NCI-H2171 treated with DMSO at 0.1 percent for 48 hours (cell line): ENCODE measurements around the gene ZC3H12C.

Experiments
- DNase-seq: peaks from one replicate; lab custom pipeline; 2025; lab: John Stamatoyannopoulos, UW

The ZC3H12C gene

DNA sequence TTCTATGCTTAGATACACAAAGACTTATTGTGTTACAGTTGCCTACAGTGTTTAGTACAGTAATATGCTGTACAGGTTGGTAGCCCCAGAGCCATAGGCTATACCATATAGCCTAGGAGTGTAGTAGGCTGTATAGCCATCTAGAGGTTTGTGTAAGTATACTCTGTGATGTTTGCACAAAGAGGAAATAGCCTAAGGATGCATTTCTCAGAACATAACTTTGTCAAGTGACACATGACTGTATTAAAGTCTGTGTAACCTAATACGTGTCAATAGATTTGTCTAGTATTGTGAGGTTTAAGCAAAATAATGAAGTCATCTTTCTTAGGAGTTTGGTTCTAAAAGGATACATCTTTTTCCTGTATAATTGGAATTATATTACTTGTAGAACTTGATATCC is 5.5 kb downstream of the ZC3H12C start:
- DNase-seq = no peak

DNA sequence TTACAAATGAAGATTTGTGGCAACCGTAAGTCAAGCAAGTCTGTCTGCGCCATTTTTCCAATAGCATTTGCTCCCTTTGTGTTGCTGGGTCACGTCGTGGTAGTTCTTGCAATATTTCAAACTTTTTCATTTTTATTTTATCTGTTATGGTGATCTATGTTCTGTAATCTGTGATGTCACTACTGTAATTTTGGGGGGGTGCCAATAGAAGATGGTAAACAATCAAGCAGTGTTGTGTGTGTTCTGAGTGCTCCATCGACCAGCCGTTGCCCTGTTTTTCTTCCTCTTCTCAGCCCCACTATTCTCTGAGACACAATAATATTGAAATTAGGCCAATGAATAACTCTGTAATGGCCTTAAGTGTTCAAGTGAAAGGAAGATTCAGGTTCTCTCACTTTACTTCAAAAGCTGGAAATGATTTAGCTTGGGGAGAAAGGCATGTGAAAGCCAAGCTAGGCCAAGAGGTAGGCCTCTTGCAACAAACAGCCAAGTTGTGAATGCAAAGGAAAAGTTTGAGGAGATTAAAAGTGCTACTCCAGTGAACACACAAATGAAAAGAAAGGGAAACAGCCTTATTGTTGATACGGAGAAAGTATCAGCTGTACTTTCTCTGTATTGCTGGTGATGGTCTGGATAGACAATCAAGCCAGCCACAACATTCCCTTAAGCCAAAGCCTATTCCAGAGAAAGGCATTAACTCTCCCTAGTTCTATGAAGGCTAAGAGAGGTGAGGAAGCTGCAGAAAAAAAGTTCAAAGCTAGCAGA is 7.5 kb downstream of the ZC3H12C start:
- DNase-seq = no peak

DNA sequence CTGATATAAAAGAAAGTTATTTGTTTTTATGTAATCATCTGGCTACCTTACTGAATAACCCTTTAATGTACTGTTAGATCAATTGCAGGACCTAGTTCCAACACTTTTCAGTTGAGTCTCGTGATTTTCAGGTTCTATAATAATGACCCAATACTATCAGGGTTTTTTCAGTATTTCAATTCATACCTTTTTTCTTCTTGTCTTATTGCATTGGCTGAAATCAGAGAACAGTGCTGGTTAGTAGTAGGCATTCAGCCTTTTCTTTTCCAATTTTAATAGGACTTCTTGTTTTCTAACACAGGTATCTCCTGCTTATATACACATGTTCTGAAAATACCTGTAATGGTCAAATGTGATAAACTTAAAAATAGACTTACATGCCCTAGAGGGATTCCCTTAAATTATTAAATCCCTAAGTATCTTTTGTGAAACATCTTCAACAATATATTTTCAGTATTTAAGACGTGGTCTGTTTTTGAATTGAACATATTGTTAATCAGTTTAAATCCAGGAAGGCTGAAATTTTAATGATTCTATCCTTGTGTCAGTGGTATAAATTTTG is 13.6 kb downstream of the ZC3H12C start:
- DNase-seq = no peak

DNA sequence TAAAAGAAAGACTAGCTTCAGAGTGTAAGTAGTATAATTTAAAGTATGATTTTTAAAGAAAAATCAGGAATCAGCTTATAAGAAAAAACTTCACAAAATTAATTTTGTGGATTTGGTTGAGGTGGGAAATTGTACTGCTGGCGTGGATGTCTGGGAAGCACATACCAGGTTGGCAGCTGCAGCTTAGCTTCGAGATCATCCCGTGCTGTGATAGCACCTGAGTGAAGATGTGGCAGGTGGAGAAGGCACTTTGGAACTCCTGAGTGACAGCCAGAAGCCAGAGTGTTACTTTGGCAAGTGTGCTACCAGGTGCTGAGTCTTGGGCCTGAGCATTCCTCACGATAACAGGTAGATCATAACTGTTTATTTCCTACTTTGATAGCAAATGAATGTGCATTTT is 17.7 kb downstream of the ZC3H12C start:
- DNase-seq = no peak

DNA sequence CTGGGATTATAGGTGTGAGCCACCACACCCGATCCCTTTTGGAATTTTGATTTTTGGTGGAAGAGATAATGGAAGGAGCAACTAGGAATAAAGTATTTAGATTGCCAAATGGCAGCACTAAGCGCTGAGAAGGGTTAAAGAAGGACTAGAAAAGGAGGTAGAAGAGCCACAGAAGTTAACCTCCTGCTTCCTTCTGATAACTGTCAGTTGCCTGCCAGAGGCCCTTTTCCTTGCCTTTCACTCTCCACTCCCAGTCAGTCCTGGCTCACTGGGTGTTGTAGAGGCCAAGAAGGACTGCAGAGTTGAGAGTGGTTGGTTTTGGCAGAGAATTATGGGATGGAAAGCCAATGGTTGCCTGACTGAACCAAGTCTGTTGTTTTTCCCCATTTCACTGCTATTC is 19.3 kb downstream of the ZC3H12C start:
- no peak for DNase-seq

DNA sequence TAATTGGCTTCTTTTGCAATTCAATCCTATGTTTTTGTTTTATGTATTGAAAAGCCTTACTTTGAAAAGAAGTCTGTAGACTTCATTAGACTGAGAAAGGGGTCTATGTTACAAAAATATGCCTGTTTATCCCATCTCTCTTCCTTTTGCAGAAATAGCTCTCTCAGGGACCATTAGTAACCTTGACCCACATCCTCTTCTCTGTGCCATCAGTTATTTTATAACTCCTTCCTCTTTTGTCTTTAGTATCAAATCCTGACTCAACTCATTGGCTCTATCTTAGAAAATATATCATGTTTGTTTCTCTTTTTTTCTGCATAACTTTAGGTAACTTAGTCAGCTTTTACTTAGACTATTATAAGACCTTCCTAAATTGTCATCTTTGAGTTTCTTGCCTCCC is 20.3 kb downstream of the ZC3H12C start:
- no peak for DNase-seq

DNA sequence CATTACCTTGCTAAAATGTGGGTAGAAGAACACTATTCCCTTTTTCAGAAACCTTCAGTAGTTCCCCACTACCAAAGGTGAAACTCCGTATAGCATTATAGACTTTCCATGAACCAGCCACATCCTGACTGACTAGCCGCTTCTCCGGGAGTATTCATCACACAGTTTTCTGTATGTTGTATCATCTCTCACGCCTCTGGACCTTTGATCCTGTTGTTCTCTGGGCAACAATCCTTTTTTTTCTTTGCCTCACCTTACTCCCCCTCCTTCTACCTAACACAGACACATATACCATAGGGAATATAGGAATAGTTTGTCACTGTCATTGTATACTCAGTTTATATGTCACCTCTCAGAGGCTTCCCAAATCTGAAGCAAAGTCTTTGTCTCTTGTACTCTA is 20.8 kb downstream of the ZC3H12C start:
- no peak for DNase-seq

DNA sequence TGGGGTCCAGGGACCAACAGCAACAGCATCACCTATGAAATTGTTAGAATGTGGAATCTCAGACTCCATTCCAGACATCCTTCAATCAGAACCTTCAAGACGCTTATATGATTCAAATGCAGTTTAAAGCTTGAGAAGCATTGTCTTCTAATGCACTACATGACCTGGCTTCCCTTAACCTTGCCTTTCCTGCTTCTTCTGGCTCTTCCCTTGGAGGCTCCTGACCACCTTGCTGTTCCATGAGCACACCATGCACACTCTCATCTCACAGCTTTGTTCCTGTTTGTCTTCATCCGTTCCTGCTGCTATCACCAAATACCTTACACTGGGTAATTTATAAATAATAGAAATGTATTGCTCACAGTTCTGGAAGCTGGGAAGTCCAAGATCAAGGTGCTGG is 26.1 kb downstream of the ZC3H12C start:
- no peak for DNase-seq

DNA sequence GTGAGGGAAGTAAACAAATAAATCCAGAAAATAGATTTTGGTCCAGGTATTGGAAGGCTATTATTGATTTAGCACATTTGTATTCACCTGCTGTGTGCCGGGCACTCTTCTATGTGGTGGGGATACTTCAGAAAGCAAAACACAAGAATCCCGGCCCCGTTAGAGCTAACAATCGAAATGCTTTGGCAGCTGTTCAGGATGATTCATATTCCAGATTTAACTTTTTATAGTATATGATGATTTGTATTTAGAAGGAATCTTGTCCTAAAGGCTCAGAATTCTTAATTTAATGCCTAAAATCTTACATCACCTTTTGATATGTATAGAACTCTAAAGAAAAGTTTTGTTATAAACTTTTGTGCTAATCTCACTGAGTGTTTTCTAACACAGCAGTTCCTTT is 28.0 kb downstream of the ZC3H12C start:
- DNase-seq = no peak

DNA sequence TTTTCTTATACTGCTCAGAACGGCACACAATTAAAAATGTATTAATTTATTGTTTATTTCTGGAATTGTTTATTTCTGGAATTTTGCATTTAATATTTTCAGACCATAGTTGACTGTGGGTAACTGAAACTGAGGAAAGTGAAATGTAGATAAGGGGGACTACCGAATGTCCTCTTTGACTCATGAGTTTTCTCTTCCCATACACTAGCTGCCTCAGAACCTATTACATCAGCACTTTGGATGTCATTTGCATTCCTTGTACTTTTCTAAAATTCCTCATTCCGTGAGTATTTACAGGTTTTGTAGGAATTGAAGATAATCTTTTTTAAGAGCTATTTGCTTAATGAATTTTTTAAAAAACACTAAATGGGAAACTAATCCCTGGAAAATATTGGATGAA is 29.8 kb downstream of the ZC3H12C start:
- DNase-seq = no peak

DNA sequence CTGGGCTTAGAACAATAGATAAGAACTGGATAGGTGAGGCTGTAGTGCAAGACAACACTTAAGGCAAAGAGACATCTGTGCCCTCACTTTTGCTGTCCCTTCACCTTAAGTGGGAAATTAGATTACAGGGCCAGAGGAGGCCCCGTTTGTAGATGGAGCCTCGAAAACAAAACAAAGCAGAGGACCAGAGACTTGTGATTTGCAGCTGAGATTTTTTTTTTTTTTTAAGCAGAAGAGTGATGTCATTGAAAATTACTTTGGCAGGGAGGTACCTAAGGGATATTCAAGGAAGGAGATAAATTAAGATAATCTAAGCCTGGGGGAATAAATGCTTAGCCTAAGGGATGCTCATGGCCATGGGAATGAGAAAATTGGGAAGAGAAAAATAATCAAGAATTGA is 31.4 kb downstream of the ZC3H12C start:
- DNase-seq = no peak

DNA sequence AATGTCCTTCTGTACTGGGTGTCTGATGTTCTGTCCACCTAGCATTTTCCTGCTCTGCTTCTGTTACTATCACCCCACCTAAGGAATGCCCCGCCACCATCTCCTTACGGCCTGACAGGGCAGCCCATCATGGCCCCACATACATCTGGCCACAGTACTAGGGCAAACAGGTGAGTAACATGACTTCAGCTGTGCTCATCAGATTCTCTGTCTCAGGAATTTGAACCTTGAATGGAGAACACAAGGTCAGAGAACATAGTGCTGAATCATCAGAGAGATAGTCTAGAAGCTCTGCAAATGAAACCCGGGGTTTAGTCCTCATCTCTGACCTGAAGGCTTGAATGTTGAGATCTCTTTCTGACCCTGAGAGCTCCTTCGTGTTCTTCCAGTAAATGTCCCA is 32.4 kb downstream of the ZC3H12C start:
- no peak for DNase-seq

DNA sequence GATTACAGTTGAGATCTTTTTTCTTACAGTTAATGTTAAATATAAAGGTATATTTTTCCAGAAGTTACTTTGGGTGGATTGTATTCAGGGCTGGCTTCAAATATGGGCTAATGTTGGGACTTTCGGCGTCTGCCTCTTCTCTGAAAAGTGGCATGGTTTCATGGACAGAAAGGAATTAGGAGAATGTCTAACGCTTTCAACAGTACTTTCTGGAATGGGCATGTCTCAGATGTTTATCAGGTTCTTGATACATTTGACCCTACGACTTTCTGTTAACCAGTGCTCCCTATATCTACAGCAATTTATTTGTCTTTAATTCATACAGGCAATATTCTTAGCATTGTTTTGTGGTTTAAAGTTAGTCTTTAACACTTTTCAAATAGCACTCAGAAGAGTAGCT is 33.7 kb downstream of the ZC3H12C start:
- no peak for DNase-seq

DNA sequence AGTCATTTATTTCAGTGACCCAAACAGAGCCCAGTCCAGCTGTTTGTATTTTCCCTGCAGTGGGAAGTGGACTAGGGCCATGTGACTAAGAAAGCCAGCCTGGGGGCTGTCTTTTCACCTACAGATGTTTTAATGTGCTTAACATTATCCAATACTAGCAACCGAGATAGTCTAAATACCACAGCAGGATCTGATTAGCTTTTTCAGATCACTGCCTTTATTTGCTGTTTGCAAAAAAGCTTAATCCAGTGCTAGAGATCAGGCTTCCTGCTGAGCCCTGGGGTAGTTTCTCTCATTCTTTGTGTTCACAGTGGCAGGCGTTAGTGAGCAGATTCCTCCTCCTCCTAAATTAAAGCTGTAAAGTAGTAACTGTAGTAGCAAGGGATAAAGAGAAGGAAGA is 35.0 kb downstream of the ZC3H12C start:
- peak; percentile 11 for DNase-seq

DNA sequence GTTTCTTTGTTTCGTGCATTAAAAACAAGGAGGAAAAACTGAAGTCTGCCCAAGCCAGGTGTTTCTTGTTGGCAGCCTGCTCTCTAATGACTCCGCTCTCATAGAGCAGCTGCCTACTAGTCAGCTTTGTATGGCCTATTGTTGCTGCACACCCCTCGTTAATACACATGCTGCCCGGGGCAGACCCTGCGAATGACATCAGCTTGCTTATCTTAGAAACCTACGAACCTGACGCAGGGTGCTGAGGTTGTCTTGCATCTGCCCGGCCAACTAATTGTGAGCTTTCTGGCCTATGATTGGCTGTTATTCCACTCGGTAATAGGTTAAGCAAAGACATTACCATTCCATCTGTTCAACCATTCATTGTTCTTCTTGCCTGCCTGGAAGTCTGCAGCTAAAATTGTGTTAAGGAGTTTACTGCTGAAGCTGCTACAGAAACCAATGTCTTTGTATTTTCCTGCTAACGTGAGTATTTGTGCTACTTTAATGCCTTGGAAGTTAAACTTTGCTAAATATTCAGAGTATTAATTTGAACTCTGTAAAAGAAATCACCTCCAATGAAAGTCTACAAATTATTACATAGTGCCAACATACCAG is 37.5 kb downstream of the ZC3H12C start:
- DNase-seq = peak; percentile 99

DNA sequence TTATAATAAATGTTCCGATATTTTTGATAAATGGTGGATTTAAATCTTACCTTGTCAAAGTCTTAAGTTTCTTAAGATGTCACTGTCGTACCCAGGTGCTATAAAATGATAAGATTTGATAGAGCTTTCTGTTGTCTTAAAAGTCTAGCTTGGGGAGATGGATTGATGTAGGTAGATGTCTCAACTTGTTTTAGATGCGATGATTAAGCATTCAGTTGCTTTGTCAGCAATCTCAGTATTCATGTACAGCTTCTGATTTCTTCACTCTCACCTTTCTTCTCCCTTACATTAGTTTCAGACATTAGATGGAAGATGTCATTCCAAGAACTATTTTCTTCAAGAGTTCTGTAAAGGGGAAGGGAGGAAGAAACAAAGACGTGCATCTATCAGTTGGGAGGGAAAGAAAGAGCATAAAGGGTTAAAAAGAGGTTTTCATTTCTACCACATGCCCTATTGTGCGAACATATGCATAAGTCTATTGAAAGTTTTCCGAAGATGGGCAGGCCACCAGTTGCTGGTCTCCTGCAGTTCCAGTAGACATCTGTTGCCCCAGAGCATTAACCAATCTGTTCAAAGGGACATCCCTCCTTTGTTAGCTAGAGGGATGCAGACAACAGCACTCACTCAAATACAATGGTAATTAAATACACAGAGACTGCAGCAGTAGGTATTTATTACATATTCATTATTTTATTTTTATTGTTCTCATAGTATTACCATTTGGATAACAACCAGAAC is 38.4 kb downstream of the ZC3H12C start:
- DNase-seq = peak; percentile 92

DNA sequence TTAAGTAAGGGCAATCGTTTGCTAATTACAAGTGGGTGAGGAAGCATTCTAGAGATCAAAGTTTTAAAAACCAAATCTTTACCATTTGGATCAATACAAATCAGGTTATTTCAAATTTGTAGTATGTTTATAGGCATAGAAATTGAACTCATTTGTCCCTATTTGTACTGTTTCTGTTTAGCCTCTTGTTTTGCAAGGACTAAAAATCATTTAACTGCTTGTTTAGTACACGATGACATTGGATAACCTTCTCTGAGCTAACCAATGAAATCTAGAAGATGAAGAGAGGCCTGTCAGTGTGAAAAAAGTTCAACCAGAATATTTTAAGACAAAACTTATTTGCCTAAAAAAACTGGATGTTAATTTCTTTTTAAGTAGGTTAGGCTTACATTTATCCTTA is 40.0 kb downstream of the ZC3H12C start:
- no peak for DNase-seq

DNA sequence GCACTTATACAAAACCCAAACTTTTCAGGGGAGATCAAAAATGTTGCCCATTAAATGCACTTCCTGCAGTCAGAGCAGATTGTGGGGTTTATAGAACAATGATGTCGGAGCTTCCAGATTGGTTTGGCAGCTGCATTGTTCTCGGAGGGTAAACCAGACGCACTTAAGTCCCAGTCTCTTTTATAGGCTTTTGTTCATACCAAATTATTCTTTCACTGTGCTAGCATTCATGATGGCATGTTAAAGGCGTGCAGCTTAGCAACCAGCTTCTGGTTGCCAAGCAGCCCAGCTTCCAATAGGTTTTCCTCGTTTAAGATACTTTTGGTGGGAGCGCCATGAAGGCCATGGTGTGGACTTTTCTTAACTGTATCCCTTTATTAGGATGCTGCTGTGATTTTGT is 40.9 kb downstream of the ZC3H12C start:
- peak; percentile 56 for DNase-seq

DNA sequence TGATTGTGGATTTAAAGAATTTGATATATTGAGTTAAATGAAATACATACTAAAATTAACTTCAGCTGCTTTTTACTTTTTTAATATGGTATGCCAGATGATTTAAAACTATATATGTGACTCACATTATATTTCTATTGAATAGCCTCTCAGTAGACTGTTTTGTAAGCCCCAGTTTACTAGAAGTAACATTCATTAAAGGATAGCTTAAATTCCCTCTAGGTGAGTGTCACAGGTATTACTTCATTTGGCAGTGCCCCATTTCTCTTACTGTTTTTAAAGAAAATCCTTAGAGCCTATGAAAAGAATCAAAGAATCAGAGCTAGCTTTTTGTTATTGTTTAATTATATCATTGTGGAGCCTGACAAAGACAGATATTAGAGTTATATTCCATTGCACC is 48.6 kb downstream of the ZC3H12C start:
- DNase-seq = no peak

DNA sequence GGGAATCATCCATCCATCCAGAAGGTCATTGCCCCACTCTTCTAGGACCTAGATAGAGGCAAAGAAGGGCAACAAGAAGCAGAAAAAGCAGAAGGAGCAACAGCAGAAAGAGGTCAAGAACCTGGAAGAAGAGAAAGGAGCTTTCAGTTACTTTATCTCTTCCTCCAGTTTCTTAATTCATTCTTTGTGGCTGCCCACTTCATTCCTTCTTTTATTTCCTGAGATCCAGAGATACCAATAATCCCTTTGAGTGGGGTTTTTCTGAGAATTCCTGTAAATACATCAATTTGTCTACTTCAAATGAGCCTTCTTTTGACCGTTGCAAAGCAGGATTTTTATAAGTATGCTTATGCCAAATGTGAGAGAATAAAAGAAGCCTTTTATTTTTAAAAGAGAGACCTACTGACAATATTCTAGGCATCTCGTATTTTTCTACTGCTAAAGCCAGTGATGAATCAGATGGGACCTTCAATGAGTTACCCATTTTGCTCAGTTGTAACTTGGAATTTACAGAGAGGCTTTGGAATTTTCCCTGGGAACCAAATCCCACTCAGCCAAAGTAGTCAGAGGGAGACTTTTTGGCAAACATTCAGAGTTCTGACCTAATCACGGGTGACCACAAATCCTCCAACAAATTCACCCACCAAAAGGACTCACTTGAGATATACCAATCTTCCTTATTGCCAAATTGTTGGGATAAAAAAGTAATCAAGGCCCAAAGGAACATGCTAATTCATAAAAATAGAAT is 54.9 kb downstream of the ZC3H12C start:
- no peak for DNase-seq

DNA sequence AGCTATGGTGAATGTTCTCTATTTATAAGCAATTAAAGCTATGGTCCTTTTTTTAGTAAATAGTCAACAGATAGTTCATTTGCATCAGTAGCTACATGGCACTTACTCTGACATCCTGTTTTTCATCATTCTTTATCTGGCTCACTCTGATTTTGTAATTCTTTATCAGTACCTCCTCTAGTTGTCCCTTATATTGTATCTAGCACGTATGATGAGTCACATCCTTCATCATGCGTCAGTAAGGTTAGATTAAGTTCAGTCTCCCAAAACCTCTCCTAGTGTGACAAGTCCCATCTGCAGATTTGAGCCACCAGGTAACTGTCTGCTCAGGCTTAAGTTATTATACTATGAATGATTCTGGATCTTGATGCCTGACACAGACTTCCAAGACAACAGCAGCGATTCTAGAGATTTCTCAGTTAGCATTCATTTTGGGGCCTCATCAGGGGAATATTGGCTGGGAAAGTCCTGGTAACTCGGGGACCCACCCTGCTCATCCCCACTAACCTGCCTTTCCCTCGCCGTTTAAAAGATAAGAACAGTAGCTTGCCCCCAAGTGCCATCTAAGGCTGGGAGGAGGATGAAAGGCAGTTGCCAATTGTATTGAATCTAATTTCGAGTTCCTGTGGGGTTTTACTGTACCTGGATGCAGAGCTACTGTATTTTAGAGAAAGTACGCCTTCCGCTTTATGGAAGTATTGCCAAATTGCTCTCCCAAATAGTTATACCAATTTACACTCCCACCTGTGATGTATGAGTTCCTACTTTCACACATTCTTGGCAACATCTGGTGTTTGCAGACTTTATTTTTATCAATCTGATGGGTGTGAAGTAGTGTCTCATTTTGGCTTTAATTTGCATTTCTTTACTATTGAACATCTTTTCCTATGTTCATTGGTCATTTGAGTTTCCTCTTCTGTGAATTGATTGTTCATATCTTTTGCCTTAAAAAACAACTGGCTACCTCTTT is 55.9 kb downstream of the ZC3H12C start:
- no peak for DNase-seq
